GM18858 (cell line): ENCODE measurements around the gene TMEM252.

Experiments used
- ATAC-seq: cut with Tn5 transposase; IDR thresholded peaks from one replicate; pipeline ENCODE4 v1.9.1; 2021; ENCODE audit not compliant: unreplicated experiment

The TMEM252 gene

DNA sequence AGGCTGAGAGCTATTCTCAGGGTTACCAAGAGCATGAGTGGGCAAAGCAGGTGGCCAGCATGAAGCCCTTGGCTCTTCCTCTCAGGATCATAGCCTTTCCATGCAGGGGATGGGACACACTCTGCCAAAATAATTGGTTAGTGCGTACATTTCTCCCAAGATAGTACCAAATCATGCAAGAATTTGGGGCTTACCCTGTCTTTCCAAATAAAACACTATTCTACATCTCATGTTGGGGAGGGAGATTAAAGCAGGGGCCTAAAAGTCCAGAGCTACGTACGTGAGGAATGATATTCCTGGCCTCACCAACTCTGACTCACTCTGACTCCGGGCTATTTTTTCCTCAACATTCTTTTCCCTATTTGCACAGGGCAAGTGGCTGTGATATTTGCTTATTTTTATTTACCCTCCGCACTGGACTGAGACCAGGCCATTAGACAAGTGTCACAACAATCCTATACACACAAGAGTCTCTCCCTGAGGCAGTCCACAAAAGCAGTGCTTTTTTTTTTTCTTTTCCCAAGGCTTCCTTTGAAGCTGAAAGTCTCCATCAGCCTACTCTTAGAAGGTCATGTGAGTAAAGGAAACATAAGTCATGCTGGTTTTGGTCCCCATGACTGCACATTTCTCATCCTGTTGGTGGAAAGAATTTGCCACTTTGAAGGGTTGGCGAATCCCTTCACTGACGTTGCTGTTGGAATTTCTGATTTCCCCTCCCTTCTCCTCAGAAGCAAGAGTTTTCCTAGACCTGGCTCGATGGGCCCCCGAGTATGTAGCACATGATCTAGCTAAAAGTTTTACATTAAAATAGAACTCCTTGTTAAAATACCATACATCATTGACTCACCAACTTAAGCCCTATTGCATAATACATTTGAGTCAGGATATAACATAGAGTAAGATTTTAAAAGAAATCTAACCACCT lies 40.0 kb downstream of the TMEM252 start:
- ATAC-seq: no peak

GRCh38 chr9:68498816-68499215 lies 41.9 kb downstream of the TMEM252 start:
- ATAC-seq: no peak

DNA sequence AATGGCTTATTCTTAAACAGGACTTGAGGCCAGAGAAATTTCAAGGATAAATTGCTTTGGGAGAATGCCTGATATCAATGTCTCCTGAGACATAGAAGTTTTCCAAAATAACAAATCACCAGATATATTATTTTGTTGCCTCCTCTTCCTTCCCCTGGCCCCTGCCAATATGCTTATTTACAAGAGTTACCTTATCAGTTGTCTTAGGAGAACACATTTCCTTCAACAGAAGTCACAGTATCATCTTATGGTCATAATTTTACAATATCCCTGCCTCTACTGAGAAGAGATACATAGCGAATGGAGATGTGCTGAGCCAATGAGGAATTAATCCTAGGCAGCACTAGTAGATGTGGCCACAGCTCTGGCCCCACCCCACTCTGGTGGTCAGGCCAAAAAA lies 43.1 kb downstream of the TMEM252 start:
- ATAC-seq: no peak

- ATAC-seq: no peak
Observed at GRCh38 chr9:68496356-68496755, 44.3 kb downstream of the TMEM252 start.

DNA sequence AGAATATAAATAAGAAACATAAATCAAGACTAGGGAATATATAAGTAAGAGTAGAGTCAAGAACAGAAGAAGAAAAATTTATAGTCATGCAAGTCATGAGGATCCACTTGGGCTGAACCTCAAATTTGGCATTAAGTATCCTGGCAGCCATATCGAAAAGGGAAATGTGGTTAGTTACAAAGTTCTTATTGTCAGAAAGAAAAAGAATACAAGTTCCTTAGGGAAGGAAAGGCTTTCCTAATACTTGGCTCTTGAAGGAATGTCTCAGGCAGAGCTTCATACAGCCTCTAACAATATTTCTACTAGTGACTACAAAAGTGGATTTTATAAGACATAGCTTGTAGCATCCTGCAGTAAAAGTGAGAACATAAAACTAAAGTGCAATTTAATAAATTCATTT lies 45.4 kb downstream of the TMEM252 start:
- ATAC-seq: no peak

- no peak for ATAC-seq
Observed at GRCh38 chr9:68493958-68494577, 46.6 kb downstream of the TMEM252 start.

DNA sequence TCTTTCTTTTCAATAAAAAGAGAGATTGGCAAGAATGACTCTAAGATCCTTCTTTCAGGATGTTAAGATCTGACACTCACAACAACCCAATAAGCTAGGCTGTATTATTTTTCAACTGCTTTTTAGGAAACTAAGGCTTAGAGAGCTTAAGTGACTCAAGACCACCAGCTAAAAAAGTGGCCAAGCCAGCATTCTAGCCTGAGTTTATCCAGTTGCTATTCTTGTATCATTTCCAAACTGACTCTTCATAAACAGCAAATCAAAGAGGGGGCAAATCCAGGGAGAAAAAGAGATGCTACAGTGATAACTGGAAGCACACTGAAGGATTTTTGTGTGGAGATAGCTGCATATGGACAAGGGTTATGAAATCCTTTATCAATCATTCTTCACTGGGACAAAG lies 47.1 kb downstream of the TMEM252 start:
- ATAC-seq: no peak

DNA sequence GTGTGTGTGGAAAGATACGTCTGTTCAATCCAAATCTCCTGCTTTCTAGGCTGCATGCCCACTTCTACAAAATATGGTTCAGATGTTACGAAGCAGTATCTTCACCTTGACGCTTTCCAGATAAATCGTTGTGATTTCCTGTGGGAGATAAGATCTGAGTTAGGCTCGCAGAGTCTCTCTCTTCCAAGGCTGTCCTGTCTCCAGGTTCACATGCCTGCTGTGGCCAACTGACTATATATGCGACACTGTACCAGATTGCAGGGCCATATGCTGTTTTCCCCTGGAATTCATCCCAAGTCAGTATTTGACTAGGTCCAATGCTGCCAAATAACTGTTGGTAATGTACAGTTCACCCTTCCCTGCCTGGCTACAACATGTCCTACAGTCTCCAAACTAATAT lies 47.9 kb downstream of the TMEM252 start:
- no peak for ATAC-seq

- no peak for ATAC-seq
Observed at GRCh38 chr9:68489646-68490045, 51.0 kb downstream of the TMEM252 start.

DNA sequence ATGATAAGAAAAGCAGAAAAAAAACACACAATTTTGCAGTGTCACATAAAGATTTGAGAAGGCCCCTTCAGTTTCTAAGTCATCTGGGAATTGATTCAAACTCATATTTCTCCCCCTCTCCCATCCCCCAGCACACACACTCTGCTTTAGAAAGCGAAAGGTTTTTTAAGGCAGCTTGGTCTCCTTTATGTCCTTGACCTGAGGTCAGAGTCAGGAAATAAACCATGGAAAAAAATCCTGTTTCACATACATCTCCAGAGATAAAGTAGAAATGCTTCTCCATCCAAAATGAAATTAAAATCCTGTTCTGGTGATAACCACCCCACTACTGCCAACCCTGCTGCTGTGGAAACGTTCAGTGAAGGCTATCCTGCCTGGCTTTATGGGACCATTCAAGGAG lies 52.6 kb downstream of the TMEM252 start:
- no peak for ATAC-seq
